Measurements from ENCODE around the gene ZNF613.
"Not testable (repeated sequence)": the region's sequence is repeated elsewhere in the genome, so short reads cannot be mapped to it uniquely, and the experiment has no call there.

ZNF613 gene

DNA sequence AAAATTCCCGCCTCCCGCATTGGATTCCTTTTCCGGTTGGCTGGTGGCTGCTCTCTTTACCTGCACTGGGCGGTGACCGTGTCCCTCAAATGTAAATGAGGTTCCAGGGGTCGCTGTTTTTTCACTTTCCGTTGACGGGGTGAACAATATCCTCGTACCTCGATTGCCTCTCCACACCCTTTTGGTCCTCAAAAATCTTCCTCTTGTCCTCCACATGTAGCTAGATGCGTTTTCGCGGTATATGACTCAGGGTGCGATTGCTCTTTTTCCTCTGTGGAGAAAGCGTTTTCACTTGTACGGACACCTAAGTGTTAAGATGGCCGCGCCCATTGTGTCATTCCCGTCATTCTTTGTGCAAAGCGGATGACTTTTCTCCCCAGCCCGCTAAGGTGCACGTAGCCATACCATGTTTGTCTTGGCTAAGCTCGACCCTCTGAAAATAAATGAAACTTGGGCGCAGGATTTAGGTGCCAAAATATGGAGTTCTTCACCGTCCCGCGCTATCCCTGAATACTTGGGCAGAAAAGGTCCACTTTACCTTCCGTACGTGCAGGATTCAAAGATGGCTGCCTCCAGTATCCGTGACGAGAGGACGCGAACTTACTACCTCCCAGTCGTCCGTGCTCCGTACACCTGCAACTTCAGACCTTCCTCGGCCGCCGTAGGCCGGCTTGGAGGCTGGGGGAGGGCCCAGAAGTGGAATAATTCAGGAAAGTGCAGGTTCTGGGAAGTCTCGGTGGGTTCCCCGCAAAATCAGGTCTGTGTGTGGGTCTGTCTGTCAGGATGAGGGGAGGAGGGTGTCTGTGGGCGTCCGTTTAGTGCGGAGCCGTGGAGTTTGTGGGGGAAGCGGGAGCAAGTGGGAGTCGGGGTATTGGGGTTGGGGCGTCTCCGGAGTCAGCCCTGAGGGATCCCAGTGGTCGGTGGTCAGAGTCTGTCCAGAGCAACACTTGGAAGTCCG lies at the start of gene ZNF613:
Gene ZNF613, plus strand, starts transcription at position 689 of the 958 bp plus-strand sequence. CDS start 8,749 bp downstream, outside the sequence.
- DNase-seq: peak; percentile 49 to 97 (median 88)

DNA sequence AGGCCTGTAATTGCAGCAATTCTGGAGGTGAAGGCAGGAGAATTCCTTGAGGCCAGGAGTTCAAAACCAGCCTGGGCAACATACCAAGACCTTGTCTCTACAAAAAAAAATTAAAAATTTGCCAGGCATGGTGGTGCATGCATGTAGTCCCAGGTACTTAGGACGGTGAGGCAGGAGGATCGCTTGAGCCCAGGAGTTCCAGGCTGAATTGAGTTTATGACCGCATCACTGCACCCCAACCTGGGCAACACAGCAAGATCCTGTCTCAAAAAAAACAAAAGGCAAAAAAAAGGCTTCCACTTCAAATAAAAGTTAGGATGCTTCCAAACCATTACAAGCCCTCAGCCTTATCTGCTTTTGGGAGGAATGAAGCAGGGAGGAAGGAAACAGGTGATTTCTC lies 44.8 kb upstream of the ZNF613 start:
- no peak for DNase-seq

DNA sequence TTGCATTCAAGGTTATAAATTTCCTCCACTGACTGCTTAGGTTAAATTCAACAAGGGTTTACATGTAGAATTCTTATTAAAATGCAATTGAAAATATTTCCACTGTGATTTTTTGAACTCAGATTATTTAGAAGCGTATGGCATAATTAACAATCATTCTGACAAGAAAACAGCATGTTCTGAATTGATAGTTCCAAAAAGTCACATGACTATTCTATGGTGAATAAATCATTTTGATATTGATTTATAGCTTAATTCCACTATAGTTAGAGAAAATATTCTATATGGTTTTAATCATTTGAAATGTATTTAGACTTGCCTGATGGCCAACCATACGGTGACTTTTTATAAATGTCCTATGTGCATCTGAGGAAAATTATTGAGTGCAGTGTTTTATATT lies 42.6 kb upstream of the ZNF613 start:
- no peak for DNase-seq

DNA sequence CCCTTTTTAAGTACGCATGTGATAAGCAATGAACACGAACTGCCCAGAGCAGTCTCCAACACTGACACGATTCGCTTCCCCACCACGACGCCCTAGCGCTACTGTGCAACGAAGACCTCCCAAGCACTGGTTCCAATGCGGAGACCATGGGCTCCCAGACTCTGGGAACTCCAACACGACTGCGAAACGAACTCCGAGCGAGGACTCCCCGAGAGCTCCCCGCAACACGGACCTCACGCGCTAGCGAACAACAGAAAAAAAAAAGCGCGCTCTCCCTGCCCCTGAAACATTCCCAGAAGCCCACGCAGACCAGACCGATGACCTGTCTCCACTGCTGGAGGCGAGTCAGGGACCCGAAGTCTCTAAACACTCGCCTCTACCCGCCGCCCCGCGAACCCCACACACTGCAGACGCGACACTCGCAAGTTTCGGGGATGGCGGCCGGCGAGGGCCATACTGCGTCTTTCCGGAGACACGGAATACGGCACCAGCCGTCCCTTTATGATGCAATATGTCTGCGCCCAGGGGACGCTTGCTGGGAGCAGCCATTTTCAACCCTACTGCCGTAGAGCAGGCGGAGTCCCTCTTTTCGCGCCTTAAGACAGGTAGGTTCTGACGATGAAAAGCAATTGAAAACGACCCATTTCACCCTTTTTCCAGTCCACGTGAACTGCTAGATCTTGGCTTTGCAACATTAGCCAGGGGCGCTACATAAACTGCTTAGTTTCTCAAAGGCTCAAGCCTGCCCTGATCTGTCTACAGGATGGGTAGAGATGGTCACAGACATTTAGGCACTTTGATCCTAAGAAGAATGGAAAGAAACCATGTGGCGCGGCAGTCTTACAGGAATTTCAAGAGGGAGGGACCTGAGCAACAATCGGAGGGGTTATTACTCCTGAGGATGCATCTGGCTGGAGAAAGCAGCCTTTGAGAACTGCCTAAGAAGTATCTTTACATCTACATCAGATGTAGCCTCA lies 39.5 kb upstream of the ZNF613 start, which contains the start of gene ZNF577:
Gene ZNF577, minus strand, starts transcription at position 430 of the 977 bp plus-strand sequence. CDS start 7,569 bp downstream, outside the sequence.
- peak in 55 of 56 donors; percentile 30 to 93 (median 77) for DNase-seq

DNA sequence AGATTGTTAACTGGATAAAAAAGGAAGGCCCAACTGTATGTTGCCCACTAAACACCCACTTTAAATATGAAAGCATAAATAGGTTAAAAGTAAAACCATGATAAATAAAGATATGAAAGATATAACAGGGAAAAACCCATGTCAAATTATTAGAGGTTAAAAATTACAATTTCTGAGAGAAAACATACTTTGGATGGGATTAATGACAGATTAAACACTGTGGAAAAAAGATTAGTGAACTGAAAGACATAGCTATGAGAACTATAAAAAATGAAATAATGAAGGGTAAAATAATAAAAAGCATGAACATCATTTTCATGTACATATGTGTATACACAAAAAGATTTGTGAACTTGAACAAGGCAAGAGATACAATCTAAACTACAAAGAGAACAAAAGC lies 37.3 kb upstream of the ZNF613 start:
- no peak for DNase-seq

DNA sequence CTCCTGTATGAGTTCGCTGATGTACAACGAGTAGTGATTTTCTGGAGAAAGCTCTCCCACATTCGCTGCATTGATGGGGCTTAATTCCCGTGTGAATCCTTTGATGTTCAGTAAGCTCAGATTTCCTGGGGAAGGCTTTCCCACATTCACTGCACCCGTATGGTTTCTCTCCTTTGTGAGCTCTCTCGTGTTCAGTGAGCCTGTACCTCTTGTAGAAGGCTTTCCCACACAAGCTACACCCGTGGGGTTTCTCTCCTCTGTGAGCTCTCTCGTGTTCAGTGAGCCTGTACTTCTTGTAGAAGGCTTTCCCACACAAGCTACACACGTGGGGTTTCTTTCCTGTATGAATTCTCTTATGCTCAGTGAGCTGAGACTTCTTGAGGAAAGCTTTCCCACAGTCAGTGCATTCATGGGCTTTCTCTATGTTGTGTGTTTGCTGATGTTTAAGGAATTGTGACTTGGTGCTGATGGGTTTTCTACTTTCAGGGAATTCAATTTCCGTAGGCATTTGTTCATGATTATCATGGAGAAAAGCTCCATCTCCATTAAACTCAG lies 36.0 kb upstream of the ZNF613 start:
- no peak for DNase-seq

DNA sequence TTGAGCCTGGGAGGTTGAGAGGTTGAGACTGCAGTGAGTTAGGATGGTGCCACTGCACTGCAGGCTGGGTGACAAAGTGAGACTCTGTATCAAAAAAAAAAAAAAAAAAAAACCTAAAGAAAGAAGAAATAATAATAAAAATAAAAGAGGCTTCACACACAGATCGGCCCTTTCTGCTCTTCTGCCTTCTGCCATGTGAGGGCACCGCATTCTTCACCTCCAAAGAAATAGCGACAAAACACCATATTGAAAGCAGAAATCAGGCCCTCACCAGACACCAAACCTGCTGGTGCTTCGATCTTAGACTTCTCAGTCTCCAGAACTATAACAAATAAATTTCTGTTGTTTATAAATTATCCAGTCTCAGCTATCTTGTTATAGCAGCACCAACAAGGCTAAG lies 25.4 kb upstream of the ZNF613 start:
- DNase-seq: no peak

DNA sequence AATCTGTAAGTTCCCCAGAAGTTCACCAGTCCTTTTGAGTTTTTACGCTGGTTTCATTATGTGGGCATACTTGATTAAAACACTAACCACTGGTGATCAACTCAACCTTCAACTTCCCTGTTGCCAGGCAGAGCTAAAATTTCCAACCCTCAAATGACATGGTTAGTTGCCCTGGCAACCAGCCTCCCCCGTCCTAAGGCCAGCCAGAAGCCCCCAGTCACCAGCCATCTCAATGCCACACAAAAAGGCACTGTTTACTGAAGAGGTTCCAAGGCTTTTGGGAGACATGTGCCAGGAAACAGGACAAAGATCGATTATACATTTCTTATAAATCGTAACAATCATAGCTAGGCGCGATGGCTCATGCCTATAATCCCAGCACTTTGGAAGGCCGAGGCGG lies 24.1 kb upstream of the ZNF613 start:
- peak in 32 of 56 donors; percentile 1 to 39 (median 8) for DNase-seq

DNA sequence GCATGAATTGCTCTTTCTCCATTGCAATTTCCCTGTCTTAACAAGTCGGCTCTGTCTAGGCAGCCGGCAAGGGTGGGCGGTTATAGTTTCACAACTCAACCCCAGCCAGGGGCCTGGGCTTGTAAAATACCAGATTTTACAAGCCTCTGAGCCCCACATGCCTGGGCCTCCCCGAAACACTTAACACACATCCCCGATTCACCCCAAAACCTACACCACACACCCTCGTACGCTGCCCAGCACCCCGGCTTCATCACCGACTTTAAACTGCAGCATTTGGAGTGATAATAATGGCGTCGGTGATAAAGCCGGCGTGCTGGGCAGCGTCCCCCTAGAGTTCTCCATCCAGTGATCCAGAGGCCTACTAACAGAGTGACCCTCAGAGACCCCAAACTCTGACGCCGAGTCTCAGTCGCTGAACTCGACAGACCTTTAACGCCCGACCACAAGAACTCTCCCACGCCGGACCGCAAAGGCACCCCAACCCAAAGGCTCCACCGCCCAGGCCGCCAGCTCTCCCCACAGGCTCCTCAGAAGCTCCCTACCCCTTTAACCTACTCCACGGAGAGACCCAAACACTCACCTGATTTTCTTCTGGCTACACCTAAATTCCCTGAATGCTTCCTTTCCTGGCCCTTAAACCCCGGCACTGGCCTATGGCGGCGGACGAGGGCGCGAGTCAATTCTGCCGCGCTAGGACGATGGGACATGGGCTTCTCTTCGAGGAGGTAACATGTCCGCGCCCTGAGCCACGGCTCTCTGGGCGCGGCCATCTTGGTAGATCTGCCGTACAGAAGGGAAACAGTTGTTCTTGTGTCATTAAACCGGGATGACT lies 22.7 kb upstream of the ZNF613 start, which contains the start of gene ZNF649:
Gene ZNF649, minus strand, starts transcription at position 687 of the 835 bp plus-strand sequence. CDS start 4,910 bp downstream, outside the sequence.
- peak; percentile 8 to 86 (median 68) for DNase-seq

DNA sequence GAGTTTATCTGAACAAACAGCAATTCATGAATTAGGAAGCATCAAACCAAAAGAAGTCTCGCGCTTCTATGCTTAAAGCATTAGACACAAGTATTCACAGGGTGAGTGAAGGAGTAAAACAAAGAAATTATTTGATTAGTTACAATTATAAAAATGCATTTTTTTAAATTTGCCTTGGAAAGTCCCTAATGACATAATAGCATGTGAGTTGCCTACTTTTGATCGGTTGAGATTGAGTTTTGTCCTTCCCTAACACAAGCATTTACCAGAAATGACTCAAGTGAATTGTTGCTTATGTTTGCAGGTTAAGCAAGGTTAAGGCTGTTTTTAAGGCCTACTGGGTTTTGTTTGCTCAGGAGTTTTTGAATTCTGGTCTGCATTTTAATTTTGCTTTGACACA lies 22.1 kb upstream of the ZNF613 start:
- DNase-seq: no peak

DNA sequence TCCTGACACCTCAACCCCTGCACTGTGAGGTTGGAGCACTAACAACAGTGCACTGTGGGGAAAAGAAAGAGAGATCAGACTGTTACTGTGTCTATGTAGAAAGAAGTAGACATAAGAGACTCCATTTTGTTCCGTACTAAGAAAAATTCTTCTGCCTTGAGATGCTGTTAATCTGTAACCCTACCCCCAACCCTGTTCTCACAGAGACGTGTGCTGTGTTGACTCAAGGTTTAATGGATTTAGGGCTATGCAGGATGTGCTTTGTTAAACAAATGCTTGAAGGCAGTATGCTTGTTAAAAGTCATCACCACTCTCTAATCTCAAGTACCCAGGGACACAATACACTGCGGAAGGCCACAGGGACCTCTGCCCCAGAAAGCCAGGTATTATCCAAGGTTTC lies 21.6 kb upstream of the ZNF613 start:
- DNase-seq: not testable (repeated sequence)

DNA sequence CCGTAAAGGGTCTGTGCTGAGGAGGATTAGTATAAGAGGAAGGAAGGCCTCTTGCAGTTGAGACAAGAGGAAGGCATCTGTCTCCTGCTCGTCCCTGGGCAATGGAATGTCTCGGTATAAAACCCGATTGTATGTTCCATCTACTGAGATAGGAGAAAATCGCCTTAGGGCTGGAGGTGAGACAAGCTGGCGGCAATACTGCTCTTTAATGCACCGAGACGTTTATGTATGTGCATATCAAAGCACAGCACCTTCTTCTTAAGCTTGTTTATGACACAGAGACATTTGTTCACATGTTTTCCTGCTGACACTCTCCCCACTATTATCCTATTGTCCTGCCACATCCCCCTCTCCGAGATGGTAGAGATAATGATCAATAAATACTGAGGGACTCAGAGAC lies 21.2 kb upstream of the ZNF613 start:
- not testable (repeated sequence) for DNase-seq

DNA sequence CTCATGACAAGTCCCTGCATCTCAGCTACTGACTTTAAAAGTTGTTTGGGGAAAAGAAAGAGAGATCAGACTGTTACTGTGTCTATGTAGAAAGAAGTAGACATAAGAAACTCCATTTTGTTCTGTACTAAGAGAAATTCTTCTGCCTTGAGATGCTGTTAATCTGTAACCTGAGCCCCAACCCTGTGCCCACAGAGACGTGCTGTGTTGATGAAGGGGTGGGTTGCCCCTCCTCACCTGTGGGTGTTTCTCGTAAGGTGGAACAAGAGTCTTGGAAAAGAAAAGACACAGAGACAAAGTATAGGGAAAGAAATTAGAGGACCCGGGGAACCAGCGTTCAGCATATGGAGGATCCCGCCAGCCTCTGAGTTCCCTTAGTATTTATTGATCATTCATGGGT lies 19.3 kb upstream of the ZNF613 start:
- not testable (repeated sequence) for DNase-seq

DNA sequence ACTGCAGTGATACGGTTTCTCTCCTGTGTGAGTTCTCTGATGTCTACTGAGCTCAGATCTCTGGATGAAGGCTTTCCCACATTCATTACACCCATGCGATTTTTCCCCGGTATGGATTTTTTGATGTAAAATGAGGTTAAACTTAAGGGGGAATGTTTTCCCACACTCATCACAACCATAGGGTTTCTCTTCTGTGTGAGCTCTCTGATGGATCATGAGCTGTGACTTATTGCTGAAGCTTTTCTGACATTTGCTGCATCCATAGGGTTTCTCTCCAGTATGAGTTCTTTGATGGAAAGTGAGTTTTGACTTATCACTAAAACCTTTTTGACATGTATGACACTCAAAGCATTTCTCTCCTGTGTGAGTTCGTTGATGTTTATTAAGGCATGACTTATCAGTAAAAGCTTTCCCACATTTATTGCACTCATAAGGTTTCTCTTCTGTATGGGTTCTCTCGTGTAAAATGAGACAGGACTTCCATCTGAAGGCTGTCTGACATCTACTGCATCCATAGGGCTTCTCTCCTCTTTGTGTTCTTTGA lies 11.9 kb upstream of the ZNF613 start:
- no peak for DNase-seq

DNA sequence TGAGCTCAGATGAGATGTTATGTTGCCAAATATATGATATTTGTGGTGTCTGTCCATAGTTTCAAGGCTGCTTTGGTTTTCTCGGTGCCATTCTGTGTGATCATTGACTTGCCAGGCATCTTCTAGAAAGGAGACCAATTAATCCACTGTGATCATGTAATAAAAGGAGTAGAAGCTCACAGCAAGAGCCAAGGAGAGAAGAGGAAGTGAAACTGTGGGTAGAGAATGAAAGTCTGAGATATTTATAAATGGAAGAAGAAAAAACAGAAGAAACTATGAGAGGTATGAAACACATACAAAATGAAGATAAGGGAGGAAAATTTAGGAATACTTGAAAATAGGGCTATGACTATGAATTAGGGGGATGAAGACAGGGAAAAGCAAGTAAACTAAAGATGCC lies 11.1 kb upstream of the ZNF613 start:
- DNase-seq: no peak

DNA sequence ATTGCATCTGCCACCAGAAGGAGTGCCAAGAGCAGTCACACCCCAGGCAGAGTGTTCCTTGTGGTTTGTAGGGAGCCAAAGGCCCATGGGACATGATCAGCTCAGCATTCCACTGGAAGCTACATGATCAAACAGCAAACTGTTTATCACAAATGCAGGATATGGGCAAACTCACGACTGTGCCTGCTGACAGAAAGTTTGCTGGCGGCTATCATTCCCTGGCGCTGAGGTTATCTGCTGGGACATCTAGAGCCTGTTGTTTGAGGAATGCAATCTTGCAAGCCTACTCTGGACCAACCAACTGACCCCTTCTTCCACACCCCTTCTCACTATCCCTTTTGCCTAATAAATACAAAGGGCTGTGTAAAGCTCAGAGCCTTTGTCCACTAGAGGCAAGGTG lies 7.7 kb upstream of the ZNF613 start:
- DNase-seq: no peak

DNA sequence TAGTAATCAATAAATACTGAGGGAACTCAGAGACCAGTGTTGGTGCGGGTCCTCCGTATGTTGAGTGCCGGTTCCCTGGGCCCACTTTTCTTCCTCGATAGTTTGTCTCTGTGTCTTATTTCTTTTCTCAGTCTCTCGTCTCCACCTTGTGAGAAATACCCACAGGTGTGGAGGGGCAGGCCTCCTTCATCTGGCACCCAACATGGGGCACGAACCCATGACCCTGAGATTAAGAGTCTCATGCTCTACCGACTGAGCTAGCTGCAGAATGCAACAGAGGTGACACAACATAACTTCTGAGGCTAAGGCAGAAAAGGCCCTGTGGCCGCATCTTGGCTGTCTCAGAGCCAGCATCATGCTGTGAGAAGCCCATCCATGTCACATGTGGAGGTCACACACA lies 5.3 kb upstream of the ZNF613 start:
- DNase-seq: no peak

DNA sequence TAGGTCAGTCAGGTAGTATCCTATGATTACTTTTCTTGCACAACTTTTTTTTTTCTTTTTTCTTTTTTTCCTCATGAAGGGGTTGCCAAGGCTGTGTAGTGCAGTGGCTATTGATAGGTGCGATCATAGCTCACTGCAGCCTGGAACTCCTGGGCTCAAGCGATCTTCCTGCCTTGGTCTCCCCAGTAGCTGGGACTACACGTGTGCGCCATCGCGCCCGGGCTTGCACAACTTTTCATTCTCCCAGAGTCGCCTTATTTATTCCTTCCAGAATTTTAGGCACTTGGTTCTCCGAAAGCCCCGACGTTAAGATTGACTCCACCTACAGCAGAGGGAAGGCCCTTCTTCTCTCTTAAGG lies 867 bp upstream of the ZNF613 start:
- no peak for DNase-seq

DNA sequence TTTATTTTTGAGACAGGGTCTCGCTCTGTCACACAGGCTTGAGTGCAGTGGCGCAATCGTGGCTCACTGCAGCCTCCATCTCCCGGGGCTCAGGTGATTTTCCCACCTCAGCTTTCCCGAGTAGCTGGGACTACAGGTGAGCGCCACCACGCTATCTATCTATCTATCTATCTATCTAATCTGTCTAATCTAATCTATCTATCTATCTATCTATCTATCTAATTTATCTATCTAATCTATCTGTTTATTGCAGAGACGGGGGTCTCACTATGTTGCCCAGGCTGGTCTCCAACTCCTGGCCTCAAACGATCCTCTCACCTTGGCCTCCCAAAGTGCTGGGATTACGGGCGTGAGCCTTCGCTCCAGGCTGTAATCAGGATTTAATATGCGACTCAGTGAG lies 587 bp downstream of the ZNF613 start:
- DNase-seq: no peak

DNA sequence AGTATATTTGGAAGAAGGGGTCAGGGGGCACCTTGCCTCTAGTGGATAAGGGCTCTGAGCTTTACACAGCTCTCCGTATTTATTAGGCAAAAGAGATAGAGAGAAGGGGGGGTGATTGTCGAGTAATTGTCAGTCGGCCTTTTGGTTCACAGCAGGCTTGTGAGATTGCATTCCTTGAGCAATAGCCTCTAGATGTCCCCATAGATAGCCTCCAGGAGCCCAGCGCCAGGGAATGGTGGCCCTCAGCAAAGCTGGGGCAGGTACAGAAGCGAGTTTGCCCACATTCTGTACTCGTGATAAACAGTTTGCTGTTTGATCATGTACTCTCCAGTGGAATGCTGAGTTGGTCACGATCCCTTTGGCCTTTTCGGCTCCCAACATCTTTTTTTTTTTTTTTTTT lies 4.6 kb downstream of the ZNF613 start:
- no peak for DNase-seq
